GM12864 (cell line): ENCODE results near the gene DDX47.

ENCODE experiments used
- DNase-seq: peaks from one replicate; pipeline ENCODE4 v3.0.0-alpha.2; 2011; ENCODE audit warnings: low read depth
- H3K4me3 ChIP-seq: 2 replicates; pipeline ENCODE4 v1.5.1; 2011; ENCODE audit warnings: mild to moderate bottlenecking, low read depth, low read length, control low read depth
- TF ChIP-seq, protein P1 (sequence below): IDR thresholded peaks from 2 replicates; pipeline ENCODE4 v1.5.1; 2011; ENCODE audit warnings: low read depth, mild to moderate bottlenecking, moderate library complexity, low read length, control low read depth, inconsistent platforms; ENCODE audit errors: missing control alignments

The DDX47 gene

DNA sequence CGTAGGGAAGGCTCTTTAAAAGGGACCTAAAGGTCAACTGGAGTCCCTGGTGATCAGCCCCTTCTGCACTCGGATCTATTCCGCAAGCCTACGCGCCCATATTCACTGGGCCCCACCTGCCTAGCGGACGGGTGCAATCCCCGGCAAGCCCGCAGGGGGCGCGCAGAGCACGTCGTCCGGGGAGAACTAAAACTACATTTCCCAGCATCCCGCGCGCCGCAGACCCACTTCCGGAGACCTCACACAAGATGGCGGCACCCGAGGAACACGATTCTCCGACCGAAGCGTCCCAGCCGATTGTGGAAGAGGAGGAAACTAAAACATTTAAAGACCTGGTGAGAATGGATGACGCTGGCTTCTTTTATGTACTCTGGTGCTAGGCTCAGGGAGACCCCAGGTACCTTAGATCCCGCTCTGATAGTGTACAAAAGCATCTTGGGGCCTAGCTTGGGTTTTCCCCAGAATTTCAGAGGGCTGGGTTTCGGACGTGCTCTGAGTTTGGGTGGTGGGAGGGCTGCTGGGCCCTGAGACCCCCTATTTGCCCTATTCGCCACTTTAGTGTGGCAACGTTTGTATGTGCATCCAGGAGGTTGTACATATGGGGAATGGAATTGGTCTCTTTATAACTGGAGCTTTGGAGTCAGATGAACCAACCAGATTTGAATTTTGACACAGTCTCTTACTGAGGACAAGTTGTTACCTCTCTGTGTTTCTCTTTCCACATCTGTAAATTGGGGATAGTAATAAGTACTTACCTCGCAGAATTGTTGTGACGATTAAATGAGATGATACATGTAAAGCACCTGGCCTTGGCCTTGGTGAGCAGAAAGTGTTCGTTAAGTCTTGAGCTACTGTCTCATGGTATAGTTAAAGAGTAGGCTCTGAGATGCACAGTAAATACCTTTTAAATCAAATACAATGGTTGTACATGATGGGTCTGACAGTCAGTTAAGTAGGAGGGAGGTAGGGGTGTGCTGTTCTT lies at the start of gene DDX47:
TSS of gene DDX47 (plus strand) at position 227 of the 982 bp plus-strand sequence. CDS start at position 249, 22 bp downstream.
- peak within 1 kb of the TSS; percentile 76 for H3K4me3 ChIP-seq
- TF ChIP-seq, protein P1, sequence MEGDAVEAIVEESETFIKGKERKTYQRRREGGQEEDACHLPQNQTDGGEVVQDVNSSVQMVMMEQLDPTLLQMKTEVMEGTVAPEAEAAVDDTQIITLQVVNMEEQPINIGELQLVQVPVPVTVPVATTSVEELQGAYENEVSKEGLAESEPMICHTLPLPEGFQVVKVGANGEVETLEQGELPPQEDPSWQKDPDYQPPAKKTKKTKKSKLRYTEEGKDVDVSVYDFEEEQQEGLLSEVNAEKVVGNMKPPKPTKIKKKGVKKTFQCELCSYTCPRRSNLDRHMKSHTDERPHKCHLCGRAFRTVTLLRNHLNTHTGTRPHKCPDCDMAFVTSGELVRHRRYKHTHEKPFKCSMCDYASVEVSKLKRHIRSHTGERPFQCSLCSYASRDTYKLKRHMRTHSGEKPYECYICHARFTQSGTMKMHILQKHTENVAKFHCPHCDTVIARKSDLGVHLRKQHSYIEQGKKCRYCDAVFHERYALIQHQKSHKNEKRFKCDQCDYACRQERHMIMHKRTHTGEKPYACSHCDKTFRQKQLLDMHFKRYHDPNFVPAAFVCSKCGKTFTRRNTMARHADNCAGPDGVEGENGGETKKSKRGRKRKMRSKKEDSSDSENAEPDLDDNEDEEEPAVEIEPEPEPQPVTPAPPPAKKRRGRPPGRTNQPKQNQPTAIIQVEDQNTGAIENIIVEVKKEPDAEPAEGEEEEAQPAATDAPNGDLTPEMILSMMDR: peak; percentile 95
- peak; percentile 77 for DNase-seq

DNA sequence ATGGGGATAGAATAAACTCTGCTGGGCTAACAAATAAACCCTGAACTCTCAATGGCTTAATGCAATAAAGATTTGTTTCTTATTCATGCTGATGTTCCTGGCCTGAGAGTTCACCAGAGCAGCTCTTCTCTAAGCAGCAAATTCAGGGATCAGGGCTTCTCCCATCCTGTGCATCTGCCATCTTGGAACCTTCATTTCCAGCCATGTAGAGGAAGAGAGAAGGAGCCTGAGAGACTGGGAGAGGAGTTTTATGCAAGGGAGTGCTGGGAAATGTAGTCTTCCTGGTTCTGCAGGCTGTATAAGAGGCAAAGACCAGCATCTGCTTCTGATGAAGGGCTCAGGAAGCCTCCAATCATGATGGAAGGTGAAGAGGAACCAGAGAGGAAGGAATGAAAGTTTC lies 48.3 kb upstream of the DDX47 start:
- no peak for DNase-seq
- TF ChIP-seq, protein P1: no peak
- H3K4me3 ChIP-seq: no peak overlapping the region

DNA sequence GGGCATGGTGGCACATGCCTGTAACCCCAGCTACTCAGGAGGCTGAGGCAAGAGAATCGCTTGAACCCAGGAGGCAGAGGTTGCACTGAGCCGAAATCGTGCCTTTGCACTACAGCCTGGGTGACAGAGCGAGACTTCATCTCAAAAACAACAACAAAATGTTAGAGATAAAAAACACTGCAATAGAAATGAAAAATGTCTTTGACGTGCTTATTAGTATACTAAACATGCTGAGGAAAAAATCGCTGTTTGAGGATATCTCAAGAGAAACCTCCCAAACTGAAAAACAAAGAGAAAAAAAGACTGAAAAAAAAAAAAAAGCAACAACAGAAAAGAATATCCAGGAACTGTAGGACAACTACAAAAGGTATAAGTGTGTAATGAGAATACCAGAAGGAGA lies 42.9 kb upstream of the DDX47 start:
- H3K4me3 ChIP-seq: no peak overlapping the region
- TF ChIP-seq, protein P1: no peak
- DNase-seq: no peak

DNA sequence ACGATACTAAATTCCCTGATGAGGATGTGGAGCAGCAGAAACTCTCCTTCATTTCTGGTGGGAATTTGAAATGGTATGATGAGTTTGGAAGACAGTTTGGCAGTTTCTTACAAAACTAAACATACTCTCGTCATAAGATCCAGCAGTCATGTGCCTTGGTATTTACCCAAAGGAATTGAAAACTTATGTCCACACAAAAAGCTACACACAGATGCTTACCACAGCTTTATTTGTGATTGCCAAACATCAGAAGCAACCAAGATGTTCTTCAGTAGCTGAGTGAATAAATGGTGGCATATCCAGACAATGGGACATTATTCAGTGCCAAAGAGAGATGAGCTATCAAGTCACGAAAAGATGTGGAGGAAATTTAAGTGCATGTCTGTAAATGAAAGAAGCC lies 38.4 kb upstream of the DDX47 start:
- TF ChIP-seq, protein P1: no peak

GRCh38 chr12:12776261-12776660 lies 36.9 kb upstream of the DDX47 start:
- no peak overlapping the region for H3K4me3 ChIP-seq
- TF ChIP-seq, protein P1: no peak
- DNase-seq: no peak

More for the DNA sequence above, 38.4 kb upstream of the DDX47 start:
- H3K4me3 ChIP-seq: no peak overlapping the region
- DNase-seq: no peak

GRCh38 chr12:12777092-12777491 lies 36.1 kb upstream of the DDX47 start:
- TF ChIP-seq, protein P1: no peak
- H3K4me3 ChIP-seq: no peak overlapping the region
- DNase-seq: no peak
